GM19463 (cell line): ENCODE measurements around the gene MAP7D1.
"Not testable (repeated sequence)": the region's sequence is repeated elsewhere in the genome, so short reads cannot be mapped to it uniquely, and the experiment has no call there.

Source experiments
- ATAC-seq: cut with Tn5 transposase; IDR thresholded peaks from one replicate; pipeline ENCODE4 v1.9.1; 2021; ENCODE audit warnings: mild to moderate bottlenecking, moderate library complexity; ENCODE audit not compliant: unreplicated experiment

The MAP7D1 gene

GRCh38 chr1:36199934-36200741 lies 44.2 kb downstream of the MAP7D1 start:
- no peak for ATAC-seq

- no peak for ATAC-seq
Observed at GRCh38 chr1:36203027-36203553, 47.1 kb downstream of the MAP7D1 start.

- no peak for ATAC-seq
Observed at GRCh38 chr1:36203554-36204346, 47.8 kb downstream of the MAP7D1 start.

- ATAC-seq, result no peak
Observed at GRCh38 chr1:36204347-36204909, 48.5 kb downstream of the MAP7D1 start.

GRCh38 chr1:36206323-36206858 lies 50.4 kb downstream of the MAP7D1 start:
- no peak for ATAC-seq

- ATAC-seq, result no peak
Observed at GRCh38 chr1:36207339-36207738, 51.4 kb downstream of the MAP7D1 start.

GRCh38 chr1:36208978-36209703 lies 53.2 kb downstream of the MAP7D1 start:
- no peak for ATAC-seq

- no peak for ATAC-seq
Observed at GRCh38 chr1:36211307-36211706, 55.3 kb downstream of the MAP7D1 start.

- no peak for ATAC-seq
Observed at GRCh38 chr1:36211841-36212240, 55.9 kb downstream of the MAP7D1 start.

GRCh38 chr1:36212782-36213181 lies 56.8 kb downstream of the MAP7D1 start:
- no peak for ATAC-seq

- no peak for ATAC-seq
Observed at GRCh38 chr1:36217670-36218069, 61.7 kb downstream of the MAP7D1 start.

- not testable (repeated sequence) for ATAC-seq
Observed at GRCh38 chr1:36221901-36222300, 65.9 kb downstream of the MAP7D1 start.

- ATAC-seq, result no peak
Observed at GRCh38 chr1:36222481-36223380, 66.8 kb downstream of the MAP7D1 start.

GRCh38 chr1:36223381-36223995 lies 67.5 kb downstream of the MAP7D1 start:
- ATAC-seq, result peak; percentile 7

- peak; percentile 90 for ATAC-seq
Observed at GRCh38 chr1:36223996-36224536, 68.1 kb downstream of the MAP7D1 start, which contains the start of gene THRAP3. TSS of gene THRAP3 (plus strand) at chr1:36224443. CDS start at chr1:36282564, 58,121 bp downstream.

- ATAC-seq, result peak; percentile 44
Observed at GRCh38 chr1:36224537-36225282, 68.8 kb downstream of the MAP7D1 start.

- ATAC-seq, result no peak
Observed at GRCh38 chr1:36225283-36225899, 69.4 kb downstream of the MAP7D1 start.
